Adrenal gland (tissue), 12 donors: ENCODE measurements around the gene ATG10. TPM values are rescaled to one million over a fixed set of nuclear protein-coding genes. Genes with fewer than 3 reads are reported as not detected.
"Not testable (repeated sequence)": the region's sequence is repeated elsewhere in the genome, so short reads cannot be mapped to it uniquely, and the experiment has no call there.

Experiments used
- DNase-seq, 7 donors: peaks; one replicate each; pipeline ENCODE4 v3.0.0-alpha.2; 2019 to 2020
- H3K27ac ChIP-seq, 5 donors: fragments of 200-600 bp; sonication (generic) in 4 of 5; 1 replicate in 3 of 5; 2 replicates in 2 of 5; pipeline versions ENCODE4 v1.5.1 to v1.8.0; 2016 to 2020; ENCODE audit warnings: mild to moderate bottlenecking in 1 of 5
- H3K27me3 ChIP-seq: fragments of 200-600 bp; 2 replicates; pipeline ENCODE4 v1.8.0; 2021
- H3K36me3 ChIP-seq, 2 donors: fragments of 200-600 bp; replicated peaks in 1 of 2; 1 replicate in 1 of 2; 2 replicates in 1 of 2; pipeline versions ENCODE4 v1.5.1 to v1.8.0; 2018 to 2022
- H3K4me1 ChIP-seq, 2 donors: fragments of 200-600 bp; replicated peaks in 1 of 2; 1 replicate in 1 of 2; 2 replicates in 1 of 2; pipeline versions ENCODE4 v1.5.1 to v1.8.0; 2018 to 2021
- H3K4me3 ChIP-seq, 4 donors: fragments of 200-600 bp; sonication (generic) in 3 of 4; one replicate each; pipeline ENCODE4 v1.5.1; 2016 to 2018
- H3K9me3 ChIP-seq, 3 donors: fragments of 200-600 bp; sonication (generic) in 1 of 3; replicated peaks in 1 of 3; 1 replicate in 2 of 3; 2 replicates in 1 of 3; pipeline versions ENCODE4 v1.5.1 to v1.8.0; 2016 to 2021
- CTCF ChIP-seq, 6 experiments: fragments of 450-650 bp in 4 of 6; fragments of 200-600 bp in 2 of 6; sonication (generic) in 1 of 6; IDR thresholded peaks; 1 replicate in 5 of 6; 2 replicates in 1 of 6; pipeline versions ENCODE4 v1.5.1 to v1.8.0; 2016 to 2021; ENCODE audit warnings: antibody characterized with exemption in 6 of 6, mild to moderate bottlenecking in 2 of 6, moderate library complexity in 1 of 6
- POLR2A ChIP-seq, 2 donors: fragments of 450-650 bp; IDR thresholded peaks; one replicate each; pipeline ENCODE4 v1.6.1; 2017; ENCODE audit warnings: antibody characterized with exemption in 2 of 2, mild to moderate bottlenecking in 2 of 2, moderate library complexity in 1 of 2
- WGBS, 4 donors: extraction: QIAGEN DNeasy Blood & Tissue Kit in 2 of 4; methylation state at CpG; one replicate each; pipeline versions ENCODE4 v1.1.5 to v1.1.7; 2013 to 2017; 5-methylcytosine and 5-hydroxymethylcytosine counted together
- intact Hi-C, 2 donors: fragments of 100-400 bp; cut with DNase I; formaldehyde crosslinking; loops; one replicate each; pipeline versions ENCODE4 v1.14.1 to v1.15.0; 2022 to 2023
- polyA plus RNA-seq, 3 donors: library from polyadenylated mRNA; stranded (reverse); fragments of 200-250 nt in 2 of 3; fragments of 350-450 nt in 1 of 3; fragmentation: Illumina TruSeq in 1 of 3; extraction: RNeasy Lipid Tissue Mini Kit (QIAGEN cat#74804) in 1 of 3; gene quantifications; one replicate each; pipeline ENCODE4 v1.2.3, GENCODE V29; 2013 to 2014
- total RNA-seq, 9 donors: library from RNA; depleted of rRNA in 4 of 9; stranded (reverse); fragments of >200 nt in 4 of 9; fragments of 120-200 nt in 1 of 9; fragmentation: NEBNext Ultra II Directional in 1 of 9; extraction: Animal tissue kit (Norgen Biotek cat#: 25700) in 1 of 9; gene quantifications; one replicate each; pipeline versions ENCODE4 v1.1.0 to v1.2.4, GENCODE V29; 2013 to 2023
- donor health status: healthy with polysubstance abuse.
- donor health status: Bipolar disorder and iron deficiency.
- donor health status: DM: yes; HTN: yes; CAD: no.
- donor health status: DM: no; HTN: no; CAD: no.
- donor health status: DM: no; HTN: no; CAD: no.
- donor health status: DM: yes; HTN: yes; CAD: no.

Gene ATG10
- total and polyA plus RNA-seq, 12 donors: 4.0 to 15.1 (median 7.1) TPM

- Histone ChIP-seq H3K27ac (no peak overlapping the region), H3K27me3 (no peaks in the 10 kb centered on the region), H3K4me1 (no peaks in the 10 kb centered on the region), H3K4me3 (no peak overlapping the region), H3K9me3 (no peaks in the 10 kb centered on the region), H3K36me3 (no peaks in the 10 kb centered on the region)
- DNase-seq: no peak
- TF ChIP-seq CTCF (IDR thresholded peaks at IDR 0.05) (no peak), POLR2A (IDR thresholded peaks at IDR 0.05) (no peak)
- intact Hi-C loops: no loop called here
Observed at GRCh38 chr5:82057051-82057450, 85.2 kb downstream of the ATG10 start.

- WGBS, 4 donors: 48 to 70% (median 61%) methylated on average over 1 of the region's 1 CpG
- Histone ChIP-seq H3K27me3 (no peaks in the 10 kb centered on the region), H3K4me3 (no peak overlapping the region), H3K36me3 (no peaks in the 10 kb centered on the region), H3K9me3 (no peaks in the 10 kb centered on the region), H3K27ac (no peak overlapping the region), H3K4me1 (no peaks in the 10 kb centered on the region)
- TF ChIP-seq POLR2A (IDR thresholded peaks at IDR 0.05) (no peak), CTCF (IDR thresholded peaks at IDR 0.05) (no peak)
- DNase-seq: no peak
- intact Hi-C loops: no loop called here
Observed at GRCh38 chr5:82058710-82059109, 86.9 kb downstream of the ATG10 start.

- Histone ChIP-seq H3K4me1 (peaks cover 0 to 8% of the 10 kb centered on the region in 2 donors), H3K27me3 (no peaks in the 10 kb centered on the region), H3K9me3 (no peaks in the 10 kb centered on the region), H3K4me3 (no peak overlapping the region), H3K36me3 (no peaks in the 10 kb centered on the region), H3K27ac (no peak overlapping the region)
- DNase-seq: no peak
- intact Hi-C loops: no loop called here
- no peak for TF ChIP-seq POLR2A (IDR thresholded peaks at IDR 0.05)
- no peak for TF ChIP-seq CTCF (IDR thresholded peaks at IDR 0.05)
Observed at GRCh38 chr5:82066791-82067190, 95.0 kb downstream of the ATG10 start.

- intact Hi-C loops: not testable (repeated sequence)
Observed at GRCh38 chr5:82068042-82068441, 96.2 kb downstream of the ATG10 start.

GRCh38 chr5:82068723-82069122 is 96.9 kb downstream of the ATG10 start:
- WGBS, 4 donors: 11 to 17% (median 15%) methylated on average over 2 of the region's 2 CpGs
- TF ChIP-seq CTCF (IDR thresholded peaks at IDR 0.05): no peak
- TF ChIP-seq POLR2A (IDR thresholded peaks at IDR 0.05): no peak
- intact Hi-C loops: no loop called here
- Histone ChIP-seq H3K36me3 (no peaks in the 10 kb centered on the region), H3K9me3 (no peaks in the 10 kb centered on the region), H3K4me3 (peak overlapping the region in 2 of 4 donors; percentile 0 to 43), H3K27me3 (no peaks in the 10 kb centered on the region), H3K4me1 (peaks cover 0 to 12% of the 10 kb centered on the region in 2 donors), H3K27ac (no peak overlapping the region)
- no peak for DNase-seq

More at GRCh38 chr5:82068042-82068441, 96.2 kb downstream of the ATG10 start:
- DNase-seq, H3K27ac ChIP-seq, H3K4me3 ChIP-seq, H3K27me3 ChIP-seq, H3K36me3 ChIP-seq, H3K9me3 ChIP-seq, H3K4me1 ChIP-seq: not testable (repeated sequence)
- 94 to 98% (median 96%) methylated on average over 3 of the region's 3 CpGs for WGBS, 4 donors
